NT2/D1 (cell line): ENCODE measurements around the gene KRTAP10-7.
"Not testable (repeated sequence)": the region's sequence is repeated elsewhere in the genome, so short reads cannot be mapped to it uniquely, and the experiment has no call there.

Experiments used
- DNase-seq: peaks from one replicate; pipeline ENCODE4 v3.0.0-alpha.2; 2011; ENCODE audit warnings: low read depth, low spot score
- H3K27me3 ChIP-seq: 2 replicates; pipeline ENCODE4 v1.6.0; 2011; ENCODE audit warnings: mild to moderate bottlenecking; ENCODE audit not compliant: insufficient read length, insufficient read depth
- H3K36me3 ChIP-seq: 2 replicates; pipeline ENCODE4 v1.6.1; 2011; ENCODE audit warnings: mild to moderate bottlenecking, low read length, mixed read lengths; ENCODE audit not compliant: insufficient read depth, insufficient read length
- H3K4me1 ChIP-seq: 2 replicates; pipeline ENCODE4 v1.5.1; 2011; ENCODE audit not compliant: insufficient read depth, insufficient read length
- H3K4me3 ChIP-seq: 2 replicates; pipeline ENCODE4 v1.5.1; 2011; ENCODE audit warnings: low read depth; ENCODE audit not compliant: insufficient read length
- H3K9ac ChIP-seq: 2 replicates; pipeline ENCODE4 v1.6.0; 2011; ENCODE audit warnings: low read depth; ENCODE audit not compliant: insufficient read length
- H3K9me3 ChIP-seq: 2 replicates; pipeline ENCODE4 v1.5.1; 2011; ENCODE audit warnings: mild to moderate bottlenecking, low read length; ENCODE audit not compliant: insufficient read depth
- SUZ12 ChIP-seq: IDR thresholded peaks from 2 replicates; pipeline ENCODE4 v1.6.1; 2011; ENCODE audit not compliant: insufficient read length, insufficient read depth; ENCODE audit errors: extremely low read depth
- YY1 ChIP-seq: IDR thresholded peaks from 2 replicates; pipeline ENCODE4 v1.6.1; 2011; ENCODE audit not compliant: insufficient read length, insufficient read depth
- ZNF274 ChIP-seq: IDR thresholded peaks from 2 replicates; pipeline ENCODE4 v1.6.1; 2011; ENCODE audit warnings: mild to moderate bottlenecking, low read depth, low read length

The KRTAP10-7 gene

DNA sequence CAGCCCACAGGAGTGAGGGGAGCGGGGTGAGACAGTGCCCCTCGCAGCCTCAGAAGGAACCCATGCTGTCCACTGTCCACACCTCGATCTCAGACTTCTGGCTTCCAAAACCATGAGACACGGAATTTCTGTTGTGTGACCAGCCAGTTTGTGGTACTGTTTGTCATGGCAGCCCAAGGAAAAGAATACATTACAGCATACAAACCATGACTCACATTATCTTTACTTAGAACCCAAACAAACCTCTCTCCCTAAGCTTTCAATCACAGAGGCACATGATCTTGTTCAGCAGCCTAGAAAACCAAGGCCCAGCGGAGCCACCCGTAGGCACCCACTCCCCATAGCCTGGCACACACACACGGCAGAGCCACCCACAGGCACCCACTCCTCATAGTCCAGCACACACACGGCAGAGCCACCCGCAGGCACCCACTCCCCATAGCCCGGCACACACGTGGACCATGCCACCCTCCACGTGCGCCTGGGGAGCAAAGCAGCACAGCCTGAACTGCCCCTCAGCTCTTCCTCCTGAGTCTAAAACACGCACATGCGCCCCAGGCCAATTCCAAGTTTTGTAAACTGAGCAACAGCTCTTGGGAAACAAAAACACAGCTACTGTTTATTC, 27.3 kb upstream of the KRTAP10-7 start:
- TF ChIP-seq SUZ12 (no peak), ZNF274 (no peak), YY1 (no peak)
- no peak overlapping the region for H3K9ac ChIP-seq
- H3K27me3 ChIP-seq: no peaks in the 10 kb centered on the region
- H3K4me3 ChIP-seq: no peak overlapping the region
- peaks cover 32% of the 10 kb centered on the region for H3K9me3 ChIP-seq
- no peak for DNase-seq
- peaks cover 3% of the 10 kb centered on the region for H3K4me1 ChIP-seq
- H3K36me3 ChIP-seq: no peaks in the 10 kb centered on the region

- H3K4me3 ChIP-seq: not testable (repeated sequence)
These were observed 26.6 kb upstream of the KRTAP10-7 start, which contains the start of gene KRTAP10-4 for GRCh38 chr21:44573630-44574456. TSS of gene KRTAP10-4 (plus strand) at chr21:44573729. CDS start at chr21:44573759, 30 bp downstream.

GRCh38 chr21:44574457-44575306, 25.7 kb upstream of the KRTAP10-7 start:
- H3K4me3 ChIP-seq: no peak overlapping the region
- peaks cover 39% of the 10 kb centered on the region for H3K9me3 ChIP-seq
- H3K4me1 ChIP-seq: peaks cover 3% of the 10 kb centered on the region
- no peak for DNase-seq
- no peaks in the 10 kb centered on the region for H3K27me3 ChIP-seq
- no peak for TF ChIP-seq ZNF274
- TF ChIP-seq SUZ12: no peak
- TF ChIP-seq YY1: no peak
- H3K9ac ChIP-seq: no peak overlapping the region
- H3K36me3 ChIP-seq: no peaks in the 10 kb centered on the region

More at GRCh38 chr21:44573630-44574456, 26.6 kb upstream of the KRTAP10-7 start, which contains the start of gene KRTAP10-4:
- not testable (repeated sequence) for H3K4me1 ChIP-seq, H3K9ac ChIP-seq, DNase-seq, H3K27me3 ChIP-seq, H3K36me3 ChIP-seq
- peaks cover 39% of the 10 kb centered on the region for H3K9me3 ChIP-seq

DNA sequence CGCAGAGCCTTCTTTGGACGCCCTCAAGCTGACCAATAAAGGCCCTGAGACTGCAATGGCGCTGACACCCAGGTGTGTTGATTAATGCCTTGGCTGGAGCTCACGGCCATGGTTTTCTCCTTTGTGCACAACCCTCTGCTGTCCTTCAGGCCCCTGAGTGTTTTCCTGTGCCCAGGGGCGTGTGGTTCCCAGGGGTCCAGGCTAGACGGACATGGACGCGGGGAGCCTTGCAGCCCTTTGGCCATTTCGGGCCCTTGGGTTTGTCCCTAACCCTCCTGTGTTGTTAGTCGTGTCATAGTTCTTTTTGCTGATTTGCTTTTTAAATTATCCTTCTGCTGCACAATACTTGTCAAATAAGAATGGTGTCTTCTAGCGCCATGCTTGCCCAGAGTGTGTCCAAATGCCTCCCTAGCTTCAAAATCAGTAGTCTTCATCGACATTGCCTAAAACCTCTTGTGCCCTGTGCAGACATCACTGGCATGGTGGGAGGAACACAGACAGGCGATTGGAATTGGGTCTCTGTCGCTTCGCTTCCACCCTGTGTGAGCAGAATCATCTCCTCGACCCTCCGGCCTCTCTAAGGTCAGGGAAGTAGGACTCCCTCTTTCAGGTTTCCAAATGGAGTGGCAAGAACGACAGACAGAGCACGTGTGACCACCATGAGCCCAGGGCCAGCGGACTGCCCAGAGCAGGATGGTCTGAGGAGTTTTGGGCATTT, 24.9 kb upstream of the KRTAP10-7 start:
- no peak for DNase-seq
- Histone ChIP-seq H3K4me3 (no peak overlapping the region), H3K36me3 (no peaks in the 10 kb centered on the region), H3K27me3 (no peaks in the 10 kb centered on the region), H3K4me1 (peaks cover 3% of the 10 kb centered on the region), H3K9me3 (peaks cover 38% of the 10 kb centered on the region), H3K9ac (no peak overlapping the region)
- TF ChIP-seq ZNF274 (no peak), SUZ12 (no peak), YY1 (no peak)

DNA sequence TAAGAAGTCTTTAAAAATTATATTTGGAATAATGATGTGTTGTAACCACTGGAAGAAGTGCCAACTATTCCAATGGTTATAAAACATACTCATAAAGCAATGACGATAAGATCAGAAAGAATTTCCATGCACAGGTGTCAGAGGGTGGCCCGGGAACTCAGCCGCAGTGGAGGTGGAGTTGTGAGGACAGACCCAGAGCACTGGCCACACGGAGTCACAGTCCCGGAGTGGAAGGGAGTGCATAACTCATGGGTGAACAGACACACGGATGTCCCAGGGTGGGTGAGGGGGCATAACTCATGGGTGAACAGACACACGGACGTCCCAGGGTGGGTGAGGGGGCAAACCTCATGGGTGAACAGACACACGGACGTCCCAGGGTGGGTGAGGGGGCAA, 24.4 kb upstream of the KRTAP10-7 start:
- no peak overlapping the region for H3K4me3 ChIP-seq
- peaks cover 35% of the 10 kb centered on the region for H3K9me3 ChIP-seq
- peaks cover 3% of the 10 kb centered on the region for H3K4me1 ChIP-seq
- no peaks in the 10 kb centered on the region for H3K27me3 ChIP-seq
- TF ChIP-seq ZNF274: no peak
- TF ChIP-seq SUZ12: no peak
- TF ChIP-seq YY1: no peak
- no peak overlapping the region for H3K9ac ChIP-seq
- no peaks in the 10 kb centered on the region for H3K36me3 ChIP-seq
- DNase-seq: no peak

DNA sequence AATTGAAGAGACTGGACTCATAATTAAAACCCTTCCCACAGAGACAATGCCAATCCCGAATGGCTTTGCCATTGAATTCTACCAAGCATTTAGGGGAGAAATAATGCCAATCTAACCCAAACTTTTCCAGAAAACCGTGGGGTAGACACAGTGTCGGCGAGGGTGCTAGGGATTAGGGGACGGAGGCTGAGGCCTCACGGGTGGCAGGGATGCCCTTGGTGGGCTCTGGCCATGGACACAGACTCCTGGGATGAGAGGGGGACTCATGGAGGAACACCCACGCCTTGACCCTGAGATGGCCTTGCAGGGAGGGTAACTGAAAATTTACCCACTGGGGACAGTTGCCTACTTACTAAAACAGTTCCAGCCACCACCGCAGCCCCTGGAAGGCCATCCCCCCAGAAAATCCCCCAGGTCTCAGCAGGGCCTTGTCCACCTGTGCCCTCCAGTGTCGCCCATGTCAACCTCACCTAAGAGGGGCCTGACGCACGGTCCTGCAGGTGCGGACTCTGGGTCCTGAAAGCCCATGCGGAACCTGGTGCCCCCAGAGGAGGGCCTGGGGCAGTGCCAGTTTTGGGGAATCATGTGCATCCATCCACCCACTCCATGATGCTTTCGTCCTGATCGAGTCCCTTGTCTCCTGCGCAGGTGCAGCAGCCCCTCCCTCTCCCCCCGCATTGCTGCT, 21.9 kb upstream of the KRTAP10-7 start:
- H3K9me3 ChIP-seq: peaks cover 33% of the 10 kb centered on the region
- no peaks in the 10 kb centered on the region for H3K27me3 ChIP-seq
- H3K36me3 ChIP-seq: no peaks in the 10 kb centered on the region
- H3K4me3 ChIP-seq: no peak overlapping the region
- no peak for TF ChIP-seq YY1
- no peak for TF ChIP-seq ZNF274
- TF ChIP-seq SUZ12: no peak
- no peak overlapping the region for H3K9ac ChIP-seq
- DNase-seq: no peak
- peaks cover 5% of the 10 kb centered on the region for H3K4me1 ChIP-seq
